ENCODE results near the gene FOXP1. TPM values are rescaled to one million over a fixed set of nuclear protein-coding genes. Genes with fewer than 3 reads are reported as not detected.

The FOXP1 gene
- total and polyA plus RNA-seq, 9 of the 15 experiments (the other 6 are each of a cell fraction or from before 2014, with no cell fraction given): 7.7 to 34.5 (median 13.7) TPM

DNA sequence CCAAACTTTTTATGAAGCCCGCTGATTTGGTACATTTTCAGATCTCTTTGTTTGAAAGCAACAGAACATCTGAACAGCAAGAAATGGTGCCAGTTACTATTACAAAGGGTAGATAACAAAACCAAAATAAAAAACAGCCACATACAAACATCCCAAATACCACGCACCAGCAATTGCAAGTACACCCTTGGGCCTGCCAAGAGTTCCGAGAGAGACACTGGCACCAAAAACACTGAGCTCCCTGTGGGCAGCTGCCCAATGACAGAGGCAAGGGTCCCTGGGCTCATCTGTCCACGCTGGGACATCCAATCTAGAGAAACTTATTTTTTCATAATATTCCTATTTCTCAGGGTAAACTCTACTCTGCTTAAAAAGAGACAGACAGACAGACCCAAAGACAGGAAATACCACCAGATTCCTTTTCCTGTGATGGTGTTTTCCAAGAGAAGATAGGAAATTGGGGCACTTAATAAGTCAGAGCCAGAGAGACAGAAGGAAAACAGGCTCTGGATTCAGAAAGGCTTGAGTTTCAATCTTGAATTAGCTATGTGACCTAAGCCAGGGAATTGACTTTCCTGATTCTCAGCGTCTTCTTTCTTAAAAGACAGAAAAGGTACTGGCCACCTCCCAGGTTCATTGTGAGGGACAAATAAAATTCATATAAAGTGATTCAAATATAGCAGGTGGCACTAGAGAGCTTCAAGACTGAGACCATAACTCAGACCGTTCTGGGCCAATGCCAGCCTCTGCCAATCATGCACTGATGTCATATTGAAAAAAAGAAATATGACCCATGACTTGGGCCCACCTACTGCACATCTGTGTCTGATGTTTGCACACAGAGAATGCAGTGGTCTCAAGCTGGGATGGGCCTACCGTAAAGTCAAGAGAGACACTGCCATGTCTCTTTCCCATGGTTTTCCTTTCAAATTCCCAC is 61.3 kb downstream of the FOXP1 start (continued):
- TF ChIP-seq NEUROD1 (IDR thresholded peaks at IDR 0.05; ENCODE audit: borderline replicate concordance, low read depth, low read length, partially characterized antibody): no peak
- TF ChIP-seq, protein P1, sequence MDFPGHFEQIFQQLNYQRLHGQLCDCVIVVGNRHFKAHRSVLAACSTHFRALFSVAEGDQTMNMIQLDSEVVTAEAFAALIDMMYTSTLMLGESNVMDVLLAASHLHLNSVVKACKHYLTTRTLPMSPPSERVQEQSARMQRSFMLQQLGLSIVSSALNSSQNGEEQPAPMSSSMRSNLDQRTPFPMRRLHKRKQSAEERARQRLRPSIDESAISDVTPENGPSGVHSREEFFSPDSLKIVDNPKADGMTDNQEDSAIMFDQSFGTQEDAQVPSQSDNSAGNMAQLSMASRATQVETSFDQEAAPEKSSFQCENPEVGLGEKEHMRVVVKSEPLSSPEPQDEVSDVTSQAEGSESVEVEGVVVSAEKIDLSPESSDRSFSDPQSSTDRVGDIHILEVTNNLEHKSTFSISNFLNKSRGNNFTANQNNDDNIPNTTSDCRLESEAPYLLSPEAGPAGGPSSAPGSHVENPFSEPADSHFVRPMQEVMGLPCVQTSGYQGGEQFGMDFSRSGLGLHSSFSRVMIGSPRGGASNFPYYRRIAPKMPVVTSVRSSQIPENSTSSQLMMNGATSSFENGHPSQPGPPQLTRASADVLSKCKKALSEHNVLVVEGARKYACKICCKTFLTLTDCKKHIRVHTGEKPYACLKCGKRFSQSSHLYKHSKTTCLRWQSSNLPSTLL (IDR thresholded peaks at IDR 0.05): no peak
- TF ChIP-seq SMARCA4 (IDR thresholded peaks at IDR 0.05): no peak
- no peak for TF ChIP-seq KLF6 (CRISPR knock-in tag; IDR thresholded peaks at IDR 0.05; ENCODE audit: borderline replicate concordance)

DNA sequence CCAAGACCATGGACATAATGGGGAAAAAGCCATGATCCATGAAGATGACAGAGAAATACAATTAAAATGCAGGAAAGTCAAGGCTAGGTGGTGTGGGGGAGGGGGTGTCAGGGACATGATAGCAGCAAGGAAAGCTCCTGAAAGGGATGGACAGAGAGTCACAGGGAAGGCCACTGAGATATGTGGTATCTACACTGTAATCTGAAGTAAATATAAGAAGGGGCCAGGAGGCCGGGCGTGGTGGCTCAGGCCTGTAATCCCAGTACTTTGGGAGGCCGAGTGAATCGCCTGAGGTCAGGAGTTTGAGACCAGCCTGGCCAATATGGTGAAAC is 62.5 kb downstream of the FOXP1 start:
- Histone ChIP-seq H3K9ac (ENCODE audit: insufficient read depth in 1 of 2, low read depth in 2 of 2, low read length in 2 of 2) (peak overlapping the region in 1 of 2 experiments; percentile 33; a peak in 1 of 4 replicates), H3K79me2 (ENCODE audit: control insufficient read depth, insufficient read depth, low read length) (no peaks in the 10 kb centered on the region), H3K9me3 (replicated peaks; ENCODE audit: control insufficient read depth, insufficient read depth, low read depth, low read length) (no peaks in the 10 kb centered on the region), H3K27ac (ENCODE audit: extremely low read depth, low read depth, low read length) (no peak overlapping the region; the same call in 2 of the 3 replicates), H4K20me1 (replicated peaks; ENCODE audit: control insufficient read depth, insufficient read depth, low read length) (no peaks in the 10 kb centered on the region), H3K27me3 (ENCODE audit: control insufficient read depth in 2 of 2, insufficient read depth in 2 of 2, low read length in 2 of 2) (no peaks in the 10 kb centered on the region), H2AFZ (ENCODE audit: low read depth, low read length) (no peak overlapping the region; the same call in 1 of the 2 replicates), H3K4me1 (replicated peaks in 1 of 2; ENCODE audit: control insufficient read depth in 2 of 2, insufficient read depth in 2 of 2, low read length in 2 of 2) (peaks cover 0 to 14% of the 10 kb centered on the region in 2 experiments; a peak in 2 of 5 replicates), H3K9me1 (ENCODE audit: control insufficient read depth, insufficient read depth, low read length) (no peaks in the 10 kb centered on the region), H3K4me2 (ENCODE audit: insufficient read depth, low read length) (no peak overlapping the region), H3K36me3 (ENCODE audit: control insufficient read depth, insufficient read depth, low read length) (0 out of 3 replicates have a peak, but pooled peaks cover 2% of the 10 kb centered on the region), H3K4me3 (no peak overlapping the region)
- ATAC-seq (peak; percentile 65), DNase-seq (ENCODE audit: extremely low read depth in 1 of 4, low spot score in 3 of 4) (peak in 1 of 4 experiments; percentile 35), FAIRE-seq (peak; percentile 58)
- ChIA-PET CTCF (ENCODE audit: low intra/inter-chr PET ratio) (no interaction called here), POLR2A (no interaction called here)
- intact Hi-C loops (cut with micrococcal nuclease) (no loop called here), in situ Hi-C loops (cut with MboI) (no loop called here)
- WGBS (ENCODE audit: insufficient coverage, low coverage, missing lambda C conversion rate): 17% methylated on average over 4 of the region's 4 CpGs
- BruUV-seq (replicated peaks): no TSS peak
- TF ChIP-seq, protein P2, sequence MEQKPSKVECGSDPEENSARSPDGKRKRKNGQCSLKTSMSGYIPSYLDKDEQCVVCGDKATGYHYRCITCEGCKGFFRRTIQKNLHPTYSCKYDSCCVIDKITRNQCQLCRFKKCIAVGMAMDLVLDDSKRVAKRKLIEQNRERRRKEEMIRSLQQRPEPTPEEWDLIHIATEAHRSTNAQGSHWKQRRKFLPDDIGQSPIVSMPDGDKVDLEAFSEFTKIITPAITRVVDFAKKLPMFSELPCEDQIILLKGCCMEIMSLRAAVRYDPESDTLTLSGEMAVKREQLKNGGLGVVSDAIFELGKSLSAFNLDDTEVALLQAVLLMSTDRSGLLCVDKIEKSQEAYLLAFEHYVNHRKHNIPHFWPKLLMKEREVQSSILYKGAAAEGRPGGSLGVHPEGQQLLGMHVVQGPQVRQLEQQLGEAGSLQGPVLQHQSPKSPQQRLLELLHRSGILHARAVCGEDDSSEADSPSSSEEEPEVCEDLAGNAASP (IDR thresholded peaks at IDR 0.05): no peak
- TF ChIP-seq NCOA1 (IDR thresholded peaks at IDR 0.05; ENCODE audit: low read depth) (no peak), ADNP (tag; IDR thresholded peaks at IDR 0.05) (peak; percentile 70; the same call in 1 of the 2 replicates), DPF2 (IDR thresholded peaks at IDR 0.05) (0 out of 2 replicates have a peak, but pooled peaks have one; percentile 40), TEAD4 (IDR thresholded peaks at IDR 0.05; ENCODE audit: low read length) (no peak), TEAD4 (CRISPR knock-in tag; IDR thresholded peaks at IDR 0.05; ENCODE audit: borderline replicate concordance) (no peak), TAF15 (IDR thresholded peaks at IDR 0.05; ENCODE audit: low read depth, low read length) (no peak), BHLHE40 (IDR thresholded peaks at IDR 0.05; ENCODE audit: low read length) (no peak), EZH2 (IDR thresholded peaks at IDR 0.05; ENCODE audit: borderline replicate concordance, low read depth, low read length) (no peak)
- TF ChIP-seq, protein P3, sequence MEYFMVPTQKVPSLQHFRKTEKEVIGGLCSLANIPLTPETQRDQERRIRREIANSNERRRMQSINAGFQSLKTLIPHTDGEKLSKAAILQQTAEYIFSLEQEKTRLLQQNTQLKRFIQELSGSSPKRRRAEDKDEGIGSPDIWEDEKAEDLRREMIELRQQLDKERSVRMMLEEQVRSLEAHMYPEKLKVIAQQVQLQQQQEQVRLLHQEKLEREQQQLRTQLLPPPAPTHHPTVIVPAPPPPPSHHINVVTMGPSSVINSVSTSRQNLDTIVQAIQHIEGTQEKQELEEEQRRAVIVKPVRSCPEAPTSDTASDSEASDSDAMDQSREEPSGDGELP (CRISPR knock-in tag; IDR thresholded peaks at IDR 0.05; ENCODE audit: borderline replicate concordance): no peak
